Measurements from ENCODE around the gene TBC1D10A.

Gene TBC1D10A

DNA sequence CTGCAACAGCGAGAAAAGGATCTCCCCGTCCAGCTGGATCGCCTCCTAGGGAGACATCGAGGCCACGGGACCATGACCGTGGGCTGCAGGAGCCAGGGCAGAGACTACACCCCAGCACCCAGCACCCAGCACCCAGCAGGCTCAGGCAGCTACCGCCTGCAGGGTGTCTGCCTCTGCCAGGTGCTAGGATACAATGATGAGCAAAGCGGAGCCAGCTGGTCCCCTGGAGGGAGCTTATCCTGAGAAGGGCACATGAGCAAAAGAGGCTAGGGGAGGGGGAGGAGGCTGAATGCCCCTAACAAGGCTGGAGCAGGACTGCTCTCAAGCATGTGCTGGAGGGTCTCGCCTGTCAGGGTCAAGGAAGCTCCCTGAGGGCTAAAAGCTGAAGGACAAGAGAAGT, 32.7 kb downstream of the TBC1D10A start (continued):
- TF ChIP-seq, protein P1, sequence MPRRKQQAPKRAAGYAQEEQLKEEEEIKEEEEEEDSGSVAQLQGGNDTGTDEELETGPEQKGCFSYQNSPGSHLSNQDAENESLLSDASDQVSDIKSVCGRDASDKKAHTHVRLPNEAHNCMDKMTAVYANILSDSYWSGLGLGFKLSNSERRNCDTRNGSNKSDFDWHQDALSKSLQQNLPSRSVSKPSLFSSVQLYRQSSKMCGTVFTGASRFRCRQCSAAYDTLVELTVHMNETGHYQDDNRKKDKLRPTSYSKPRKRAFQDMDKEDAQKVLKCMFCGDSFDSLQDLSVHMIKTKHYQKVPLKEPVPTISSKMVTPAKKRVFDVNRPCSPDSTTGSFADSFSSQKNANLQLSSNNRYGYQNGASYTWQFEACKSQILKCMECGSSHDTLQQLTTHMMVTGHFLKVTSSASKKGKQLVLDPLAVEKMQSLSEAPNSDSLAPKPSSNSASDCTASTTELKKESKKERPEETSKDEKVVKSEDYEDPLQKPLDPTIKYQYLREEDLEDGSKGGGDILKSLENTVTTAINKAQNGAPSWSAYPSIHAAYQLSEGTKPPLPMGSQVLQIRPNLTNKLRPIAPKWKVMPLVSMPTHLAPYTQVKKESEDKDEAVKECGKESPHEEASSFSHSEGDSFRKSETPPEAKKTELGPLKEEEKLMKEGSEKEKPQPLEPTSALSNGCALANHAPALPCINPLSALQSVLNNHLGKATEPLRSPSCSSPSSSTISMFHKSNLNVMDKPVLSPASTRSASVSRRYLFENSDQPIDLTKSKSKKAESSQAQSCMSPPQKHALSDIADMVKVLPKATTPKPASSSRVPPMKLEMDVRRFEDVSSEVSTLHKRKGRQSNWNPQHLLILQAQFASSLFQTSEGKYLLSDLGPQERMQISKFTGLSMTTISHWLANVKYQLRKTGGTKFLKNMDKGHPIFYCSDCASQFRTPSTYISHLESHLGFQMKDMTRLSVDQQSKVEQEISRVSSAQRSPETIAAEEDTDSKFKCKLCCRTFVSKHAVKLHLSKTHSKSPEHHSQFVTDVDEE (CRISPR knock-in tag; IDR thresholded peaks at IDR 0.05): no peak
- no peak for TF ChIP-seq CSDC2 (CRISPR knock-in tag; IDR thresholded peaks at IDR 0.05)
- TF ChIP-seq ZNF70 (CRISPR knock-in tag; IDR thresholded peaks at IDR 0.05): no peak

DNA sequence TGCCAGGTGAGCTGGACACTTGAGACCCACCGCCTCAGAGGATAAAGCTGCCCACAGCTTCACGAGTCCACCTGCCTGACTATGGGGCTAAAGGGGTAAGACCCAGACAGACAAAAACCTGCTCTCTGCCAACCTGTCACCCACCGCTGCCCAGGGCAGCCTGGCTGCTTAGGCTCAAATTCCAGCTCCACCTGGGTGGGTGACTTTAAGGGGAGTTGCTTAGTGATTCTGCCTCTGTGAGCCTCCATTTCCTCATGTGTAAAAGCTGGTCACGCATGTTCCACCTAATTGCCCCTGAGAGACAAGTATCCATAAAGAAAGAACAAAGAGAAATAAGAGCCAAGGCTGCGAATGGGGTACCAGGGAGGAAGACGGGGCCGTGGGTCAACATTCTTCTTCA, 33.7 kb downstream of the TBC1D10A start:
- TF ChIP-seq, protein P2, sequence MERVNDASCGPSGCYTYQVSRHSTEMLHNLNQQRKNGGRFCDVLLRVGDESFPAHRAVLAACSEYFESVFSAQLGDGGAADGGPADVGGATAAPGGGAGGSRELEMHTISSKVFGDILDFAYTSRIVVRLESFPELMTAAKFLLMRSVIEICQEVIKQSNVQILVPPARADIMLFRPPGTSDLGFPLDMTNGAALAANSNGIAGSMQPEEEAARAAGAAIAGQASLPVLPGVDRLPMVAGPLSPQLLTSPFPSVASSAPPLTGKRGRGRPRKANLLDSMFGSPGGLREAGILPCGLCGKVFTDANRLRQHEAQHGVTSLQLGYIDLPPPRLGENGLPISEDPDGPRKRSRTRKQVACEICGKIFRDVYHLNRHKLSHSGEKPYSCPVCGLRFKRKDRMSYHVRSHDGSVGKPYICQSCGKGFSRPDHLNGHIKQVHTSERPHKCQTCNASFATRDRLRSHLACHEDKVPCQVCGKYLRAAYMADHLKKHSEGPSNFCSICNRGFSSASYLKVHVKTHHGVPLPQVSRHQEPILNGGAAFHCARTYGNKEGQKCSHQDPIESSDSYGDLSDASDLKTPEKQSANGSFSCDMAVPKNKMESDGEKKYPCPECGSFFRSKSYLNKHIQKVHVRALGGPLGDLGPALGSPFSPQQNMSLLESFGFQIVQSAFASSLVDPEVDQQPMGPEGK (CRISPR knock-in tag; IDR thresholded peaks at IDR 0.05; ENCODE audit: borderline replicate concordance): no peak
- no peak for TF ChIP-seq PPARA (CRISPR knock-in tag; IDR thresholded peaks at IDR 0.05; ENCODE audit: borderline replicate concordance)
- no peak for TF ChIP-seq OSR1 (CRISPR knock-in tag; IDR thresholded peaks at IDR 0.05)
- TF ChIP-seq RARB (CRISPR knock-in tag; IDR thresholded peaks at IDR 0.05): no peak
- TF ChIP-seq ESRRG (CRISPR knock-in tag; IDR thresholded peaks at IDR 0.05): no peak
- TF ChIP-seq ZFP30 (CRISPR knock-in tag; IDR thresholded peaks at IDR 0.05): no peak
- TF ChIP-seq, protein P1 (CRISPR knock-in tag; IDR thresholded peaks at IDR 0.05): no peak
- TF ChIP-seq TCF4 (CRISPR knock-in tag; IDR thresholded peaks at IDR 0.05; ENCODE audit: borderline replicate concordance): no peak
- TF ChIP-seq, protein P3, sequence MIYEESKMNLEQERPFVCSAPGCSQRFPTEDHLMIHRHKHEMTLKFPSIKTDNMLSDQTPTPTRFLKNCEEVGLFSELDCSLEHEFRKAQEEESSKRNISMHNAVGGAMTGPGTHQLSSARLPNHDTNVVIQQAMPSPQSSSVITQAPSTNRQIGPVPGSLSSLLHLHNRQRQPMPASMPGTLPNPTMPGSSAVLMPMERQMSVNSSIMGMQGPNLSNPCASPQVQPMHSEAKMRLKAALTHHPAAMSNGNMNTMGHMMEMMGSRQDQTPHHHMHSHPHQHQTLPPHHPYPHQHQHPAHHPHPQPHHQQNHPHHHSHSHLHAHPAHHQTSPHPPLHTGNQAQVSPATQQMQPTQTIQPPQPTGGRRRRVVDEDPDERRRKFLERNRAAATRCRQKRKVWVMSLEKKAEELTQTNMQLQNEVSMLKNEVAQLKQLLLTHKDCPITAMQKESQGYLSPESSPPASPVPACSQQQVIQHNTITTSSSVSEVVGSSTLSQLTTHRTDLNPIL (CRISPR knock-in tag; IDR thresholded peaks at IDR 0.05; ENCODE audit: low read depth): no peak
- TF ChIP-seq GLIS3 (CRISPR knock-in tag; IDR thresholded peaks at IDR 0.05): no peak
- no peak for TF ChIP-seq SNAI2 (CRISPR knock-in tag; IDR thresholded peaks at IDR 0.05)
- no peak for TF ChIP-seq BACH2 (CRISPR knock-in tag; IDR thresholded peaks at IDR 0.05; ENCODE audit: borderline replicate concordance)
- no peak for TF ChIP-seq CSDC2 (CRISPR knock-in tag; IDR thresholded peaks at IDR 0.05)
- TF ChIP-seq ARNTL (CRISPR knock-in tag; IDR thresholded peaks at IDR 0.05; ENCODE audit: borderline replicate concordance, low read depth): no peak
- TF ChIP-seq ZNF8 (CRISPR knock-in tag; IDR thresholded peaks at IDR 0.05): no peak
- no peak for TF ChIP-seq ZC3H10 (CRISPR knock-in tag; IDR thresholded peaks at IDR 0.05)
- TF ChIP-seq, protein P4, sequence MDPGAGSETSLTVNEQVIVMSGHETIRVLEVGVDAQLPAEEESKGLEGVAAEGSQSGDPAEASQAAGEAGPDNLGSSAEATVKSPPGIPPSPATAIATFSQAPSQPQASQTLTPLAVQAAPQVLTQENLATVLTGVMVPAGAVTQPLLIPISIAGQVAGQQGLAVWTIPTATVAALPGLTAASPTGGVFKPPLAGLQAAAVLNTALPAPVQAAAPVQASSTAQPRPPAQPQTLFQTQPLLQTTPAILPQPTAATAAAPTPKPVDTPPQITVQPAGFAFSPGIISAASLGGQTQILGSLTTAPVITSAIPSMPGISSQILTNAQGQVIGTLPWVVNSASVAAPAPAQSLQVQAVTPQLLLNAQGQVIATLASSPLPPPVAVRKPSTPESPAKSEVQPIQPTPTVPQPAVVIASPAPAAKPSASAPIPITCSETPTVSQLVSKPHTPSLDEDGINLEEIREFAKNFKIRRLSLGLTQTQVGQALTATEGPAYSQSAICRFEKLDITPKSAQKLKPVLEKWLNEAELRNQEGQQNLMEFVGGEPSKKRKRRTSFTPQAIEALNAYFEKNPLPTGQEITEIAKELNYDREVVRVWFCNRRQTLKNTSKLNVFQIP (CRISPR knock-in tag; IDR thresholded peaks at IDR 0.05; ENCODE audit: borderline replicate concordance, low read depth): no peak
- no peak for ATAC-seq

DNA sequence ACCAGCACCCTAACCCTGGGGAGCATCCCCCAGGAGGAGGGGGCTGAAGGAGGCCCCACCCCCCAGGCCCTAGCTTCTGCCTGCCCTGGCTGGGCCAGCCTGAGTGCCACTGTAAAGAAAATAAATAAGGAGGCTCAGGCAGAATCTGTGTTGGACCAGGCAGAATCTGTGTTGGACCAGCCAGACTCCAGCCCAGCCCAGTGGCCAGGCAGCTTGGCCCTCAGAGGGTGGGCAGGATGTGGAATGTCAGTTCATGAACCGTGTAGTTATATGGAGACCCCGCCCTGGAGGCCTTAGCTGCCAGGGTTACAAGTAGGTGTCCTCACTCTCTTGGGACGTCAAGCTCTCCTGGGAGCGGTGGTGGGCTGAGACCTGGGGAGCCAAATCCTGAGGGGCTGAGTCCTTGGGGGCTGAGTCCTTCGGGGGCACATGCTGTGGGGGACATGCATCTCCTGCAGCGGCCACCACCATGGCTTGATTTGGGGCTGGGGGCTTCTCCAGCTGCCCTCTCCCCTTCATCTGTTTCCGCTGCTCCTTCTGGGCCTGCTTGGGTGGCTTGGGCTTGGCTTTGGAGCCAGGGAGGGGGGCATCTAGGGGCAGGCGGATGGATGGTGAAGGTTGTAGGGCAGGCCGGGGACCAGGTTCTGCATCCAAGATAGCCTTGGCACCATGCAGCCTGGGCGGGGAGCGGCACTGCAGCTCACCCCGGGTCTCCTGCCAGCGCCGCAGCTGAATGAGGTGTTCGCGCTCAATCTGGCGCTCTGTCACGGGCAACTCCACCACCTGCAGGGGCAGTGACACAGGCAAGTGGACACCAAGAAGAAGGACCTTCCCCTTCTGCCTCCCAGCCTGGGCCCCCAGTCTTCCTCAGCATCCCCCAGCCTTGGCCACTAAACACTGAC, 34.4 kb downstream of the TBC1D10A start:
- ATAC-seq: no peak
- no peak for TF ChIP-seq ZNF565 (CRISPR knock-in tag; conservative IDR thresholded peaks at IDR 0.05; ENCODE audit: low read depth)
- no peak for TF ChIP-seq ZNF70 (CRISPR knock-in tag; IDR thresholded peaks at IDR 0.05)
- TF ChIP-seq, protein P2 (CRISPR knock-in tag; IDR thresholded peaks at IDR 0.05; ENCODE audit: borderline replicate concordance): no peak
- TF ChIP-seq GLIS3 (CRISPR knock-in tag; IDR thresholded peaks at IDR 0.05): no peak
- TF ChIP-seq ZC3H10 (CRISPR knock-in tag; IDR thresholded peaks at IDR 0.05): no peak
- TF ChIP-seq ARNTL (CRISPR knock-in tag; IDR thresholded peaks at IDR 0.05; ENCODE audit: borderline replicate concordance, low read depth): no peak
- no peak for TF ChIP-seq ZNF8 (CRISPR knock-in tag; IDR thresholded peaks at IDR 0.05)
- TF ChIP-seq, protein P3 (CRISPR knock-in tag; IDR thresholded peaks at IDR 0.05; ENCODE audit: low read depth): no peak
- TF ChIP-seq ESRRG (CRISPR knock-in tag; IDR thresholded peaks at IDR 0.05): no peak
- no peak for TF ChIP-seq TCF4 (CRISPR knock-in tag; IDR thresholded peaks at IDR 0.05; ENCODE audit: borderline replicate concordance)
- TF ChIP-seq CSDC2 (CRISPR knock-in tag; IDR thresholded peaks at IDR 0.05): no peak
- TF ChIP-seq SNAI2 (CRISPR knock-in tag; IDR thresholded peaks at IDR 0.05): no peak
